Upper lobe of left lung (tissue), 4 donors: ENCODE results near the gene NFATC3.

Source experiments
- POLR2A ChIP-seq, 4 donors: fragments of 450-650 bp; IDR thresholded peaks; one replicate each; pipeline ENCODE4 v1.5.1; 2016 to 2017; ENCODE audit warnings: antibody characterized with exemption in 4 of 4, mild to moderate bottlenecking in 2 of 4
- POLR2AphosphoS5 ChIP-seq, 2 donors: sonication (generic); formaldehyde crosslinking; IDR thresholded peaks; one replicate each; pipeline ENCODE4 v1.5.1; 2017; ENCODE audit warnings: antibody characterized with exemption in 2 of 2
- TF ChIP-seq, protein P1 (sequence below), 6 experiments: fragments of 450-650 bp in 4 of 6; fragments of 200-600 bp in 2 of 6; sonication (generic) in 2 of 6; IDR thresholded peaks; one replicate each; pipeline ENCODE4 v1.5.1; 2016 to 2019; ENCODE audit warnings: antibody characterized with exemption in 6 of 6

DNA sequence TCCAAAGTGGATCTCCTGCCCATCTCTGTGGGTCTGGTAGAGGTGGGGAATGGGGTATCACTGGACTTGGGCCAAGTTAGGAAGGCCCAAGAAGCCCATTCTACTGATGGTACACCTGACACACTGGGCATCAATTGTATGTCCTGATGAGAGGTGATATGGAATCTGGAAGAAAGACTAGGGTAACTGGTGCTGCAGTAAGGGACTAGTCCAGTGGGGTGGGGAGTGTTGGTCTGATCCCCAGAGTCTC, 5.9 kb upstream of the NFATC3 start:
- TF ChIP-seq, protein P1, sequence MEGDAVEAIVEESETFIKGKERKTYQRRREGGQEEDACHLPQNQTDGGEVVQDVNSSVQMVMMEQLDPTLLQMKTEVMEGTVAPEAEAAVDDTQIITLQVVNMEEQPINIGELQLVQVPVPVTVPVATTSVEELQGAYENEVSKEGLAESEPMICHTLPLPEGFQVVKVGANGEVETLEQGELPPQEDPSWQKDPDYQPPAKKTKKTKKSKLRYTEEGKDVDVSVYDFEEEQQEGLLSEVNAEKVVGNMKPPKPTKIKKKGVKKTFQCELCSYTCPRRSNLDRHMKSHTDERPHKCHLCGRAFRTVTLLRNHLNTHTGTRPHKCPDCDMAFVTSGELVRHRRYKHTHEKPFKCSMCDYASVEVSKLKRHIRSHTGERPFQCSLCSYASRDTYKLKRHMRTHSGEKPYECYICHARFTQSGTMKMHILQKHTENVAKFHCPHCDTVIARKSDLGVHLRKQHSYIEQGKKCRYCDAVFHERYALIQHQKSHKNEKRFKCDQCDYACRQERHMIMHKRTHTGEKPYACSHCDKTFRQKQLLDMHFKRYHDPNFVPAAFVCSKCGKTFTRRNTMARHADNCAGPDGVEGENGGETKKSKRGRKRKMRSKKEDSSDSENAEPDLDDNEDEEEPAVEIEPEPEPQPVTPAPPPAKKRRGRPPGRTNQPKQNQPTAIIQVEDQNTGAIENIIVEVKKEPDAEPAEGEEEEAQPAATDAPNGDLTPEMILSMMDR (IDR thresholded peaks at IDR 0.05): no peak
- TF ChIP-seq POLR2AphosphoS5 (IDR thresholded peaks at IDR 0.05): no peak
- TF ChIP-seq POLR2A (IDR thresholded peaks at IDR 0.05): no peak
